HG03280 (cell line): ENCODE measurements around the gene IGFBP4.

ENCODE experiments used
- ATAC-seq: cut with Tn5 transposase; IDR thresholded peaks from one replicate; pipeline ENCODE4 v1.9.1; 2021; ENCODE audit warnings: mild to moderate bottlenecking, moderate library complexity; ENCODE audit not compliant: unreplicated experiment

Gene IGFBP4

GRCh38 chr17:40454613-40454995 is 11.4 kb downstream of the IGFBP4 start:
- ATAC-seq = no peak

GRCh38 chr17:40456396-40456951 is 13.2 kb downstream of the IGFBP4 start:
- ATAC-seq = no peak

- no peak for ATAC-seq
Observed at GRCh38 chr17:40457369-40457768, 14.1 kb downstream of the IGFBP4 start.

GRCh38 chr17:40457964-40458791 is 14.9 kb downstream of the IGFBP4 start:
- no peak for ATAC-seq

GRCh38 chr17:40458851-40459482 is 15.7 kb downstream of the IGFBP4 start:
- ATAC-seq = no peak

GRCh38 chr17:40459636-40460603 is 16.7 kb downstream of the IGFBP4 start:
- ATAC-seq = no peak

GRCh38 chr17:40460604-40460967 is 17.3 kb downstream of the IGFBP4 start:
- no peak for ATAC-seq

- ATAC-seq = no peak
Observed at GRCh38 chr17:40460968-40461731, 17.9 kb downstream of the IGFBP4 start.

- ATAC-seq = no peak
Observed at GRCh38 chr17:40461732-40462342, 18.6 kb downstream of the IGFBP4 start.

GRCh38 chr17:40462343-40463121 is 19.3 kb downstream of the IGFBP4 start:
- ATAC-seq = no peak

- ATAC-seq = no peak
Observed at GRCh38 chr17:40463122-40463550, 19.9 kb downstream of the IGFBP4 start.

- no peak for ATAC-seq
Observed at GRCh38 chr17:40464392-40464855, 21.2 kb downstream of the IGFBP4 start.

GRCh38 chr17:40466298-40466971 is 23.2 kb downstream of the IGFBP4 start:
- ATAC-seq = no peak

GRCh38 chr17:40467281-40467867 is 24.1 kb downstream of the IGFBP4 start:
- no peak for ATAC-seq

GRCh38 chr17:40468560-40468959 is 25.3 kb downstream of the IGFBP4 start:
- ATAC-seq = no peak

GRCh38 chr17:40469805-40470675 is 26.8 kb downstream of the IGFBP4 start:
- no peak for ATAC-seq
